Right kidney (tissue), 1 donor: ENCODE results near the gene MICA.
"Not testable (repeated sequence)": the region's sequence is repeated elsewhere in the genome, so short reads cannot be mapped to it uniquely, and the experiment has no call there.

Source experiments
- DNase-seq: peaks from one replicate; pipeline ENCODE4 v3.0.0-alpha.2; 2016

MICA gene

GRCh38 chr6:31412506-31412905 is 9.1 kb downstream of the MICA start:
- DNase-seq: no peak

GRCh38 chr6:31414148-31414770 is 10.9 kb downstream of the MICA start:
- not testable (repeated sequence) for DNase-seq

- DNase-seq: no peak
Observed at GRCh38 chr6:31414771-31415265, 11.4 kb downstream of the MICA start.

- DNase-seq: no peak
Observed at GRCh38 chr6:31416394-31417014, 13.1 kb downstream of the MICA start.

GRCh38 chr6:31418251-31418650 is 14.9 kb downstream of the MICA start:
- DNase-seq: no peak

- DNase-seq: no peak
Observed at GRCh38 chr6:31419842-31420241, 16.4 kb downstream of the MICA start.

GRCh38 chr6:31420546-31420945 is 17.2 kb downstream of the MICA start:
- DNase-seq: no peak

GRCh38 chr6:31422587-31422986 is 19.2 kb downstream of the MICA start:
- DNase-seq: no peak

- DNase-seq: no peak
Observed at GRCh38 chr6:31423550-31423949, 20.2 kb downstream of the MICA start.

- DNase-seq: no peak
Observed at GRCh38 chr6:31426395-31427354, 23.3 kb downstream of the MICA start.

- no peak for DNase-seq
Observed at GRCh38 chr6:31430449-31430848, 27.1 kb downstream of the MICA start.

GRCh38 chr6:31435051-31435450 is 31.7 kb downstream of the MICA start:
- not testable (repeated sequence) for DNase-seq

- DNase-seq: no peak
Observed at GRCh38 chr6:31438222-31438621, 34.8 kb downstream of the MICA start.

GRCh38 chr6:31438677-31439076 is 35.3 kb downstream of the MICA start:
- DNase-seq: no peak

GRCh38 chr6:31441365-31442267 is 38.2 kb downstream of the MICA start:
- peak; percentile 61 for DNase-seq

GRCh38 chr6:31446481-31446880 is 43.1 kb downstream of the MICA start:
- DNase-seq: no peak

- DNase-seq: not testable (repeated sequence)
Observed at GRCh38 chr6:31446999-31447789, 43.8 kb downstream of the MICA start.

GRCh38 chr6:31450751-31451150 is 47.4 kb downstream of the MICA start:
- no peak for DNase-seq

GRCh38 chr6:31452859-31453258 is 49.5 kb downstream of the MICA start:
- no peak for DNase-seq

GRCh38 chr6:31453259-31453658 is 49.9 kb downstream of the MICA start:
- no peak for DNase-seq

GRCh38 chr6:31459864-31460263 is 56.5 kb downstream of the MICA start:
- DNase-seq: not testable (repeated sequence)
